Measurements from ENCODE around the gene ESPN.
"Not testable (repeated sequence)": the region's sequence is repeated elsewhere in the genome, so short reads cannot be mapped to it uniquely, and the experiment has no call there.

ESPN gene

GRCh38 chr1:6491081-6491449 lies 66.5 kb downstream of the ESPN start:
- peak overlapping the region; percentile 91 for H3K9ac ChIP-seq (ENCODE audit: insufficient read length, low read depth)
- peak overlapping the region; percentile 79 for H3K4me3 ChIP-seq (ENCODE audit: insufficient read length, low read depth)
- no peaks in the 10 kb centered on the region for H3K36me3 ChIP-seq (ENCODE audit: insufficient read depth, insufficient read length, low read length)
- no peak for TF ChIP-seq ZNF274 (IDR thresholded peaks at IDR 0.05; ENCODE audit: low read depth, low read length)
- no peak for TF ChIP-seq YY1 (IDR thresholded peaks at IDR 0.05; ENCODE audit: insufficient read depth, insufficient read length)
- no peak for TF ChIP-seq SUZ12 (IDR thresholded peaks at IDR 0.05; ENCODE audit: extremely low read depth, insufficient read depth, insufficient read length)
- H3K27me3 ChIP-seq (ENCODE audit: insufficient read depth, insufficient read length), result no peaks in the 10 kb centered on the region
- H3K4me1 ChIP-seq (ENCODE audit: insufficient read depth, insufficient read length), result peaks cover 30% of the 10 kb centered on the region
- no peak for DNase-seq (ENCODE audit: low read depth, low spot score)
- no peaks in the 10 kb centered on the region for H3K9me3 ChIP-seq (ENCODE audit: insufficient read depth, low read length)

- no peak for TF ChIP-seq YY1 (IDR thresholded peaks at IDR 0.05; ENCODE audit: insufficient read depth, insufficient read length)
- no peak for TF ChIP-seq ZNF274 (IDR thresholded peaks at IDR 0.05; ENCODE audit: low read depth, low read length)
- TF ChIP-seq SUZ12 (IDR thresholded peaks at IDR 0.05; ENCODE audit: extremely low read depth, insufficient read depth, insufficient read length), result no peak
- Histone ChIP-seq H3K4me3 (ENCODE audit: insufficient read length, low read depth) (peak within 1 kb of the TSS; percentile 79), H3K9me3 (ENCODE audit: insufficient read depth, low read length) (no peaks in the 10 kb centered on the region), H3K9ac (ENCODE audit: insufficient read length, low read depth) (peak within 1 kb of the TSS; percentile 91), H3K36me3 (ENCODE audit: insufficient read depth, insufficient read length, low read length) (no peaks in the 10 kb centered on the region), H3K27me3 (ENCODE audit: insufficient read depth, insufficient read length) (no peaks in the 10 kb centered on the region), H3K4me1 (ENCODE audit: insufficient read depth, insufficient read length) (peaks cover 27% of the 10 kb centered on the region)
- DNase-seq (ENCODE audit: low read depth, low spot score), result no peak
These were observed 66.9 kb downstream of the ESPN start, which contains the start of gene PLEKHG5 for GRCh38 chr1:6491480-6491962. Gene PLEKHG5 (minus strand): TSS chr1:6491667. CDS start chr1:6477571, 14,096 bp downstream.

GRCh38 chr1:6491966-6492365 lies 67.4 kb downstream of the ESPN start:
- Histone ChIP-seq H3K4me1 (ENCODE audit: insufficient read depth, insufficient read length) (peaks cover 27% of the 10 kb centered on the region), H3K4me3 (ENCODE audit: insufficient read length, low read depth) (no peak overlapping the region), H3K9me3 (ENCODE audit: insufficient read depth, low read length) (no peaks in the 10 kb centered on the region), H3K36me3 (ENCODE audit: insufficient read depth, insufficient read length, low read length) (no peaks in the 10 kb centered on the region), H3K9ac (ENCODE audit: insufficient read length, low read depth) (peak overlapping the region; percentile 91), H3K27me3 (ENCODE audit: insufficient read depth, insufficient read length) (no peaks in the 10 kb centered on the region)
- TF ChIP-seq SUZ12 (IDR thresholded peaks at IDR 0.05; ENCODE audit: extremely low read depth, insufficient read depth, insufficient read length), result no peak
- TF ChIP-seq YY1 (IDR thresholded peaks at IDR 0.05; ENCODE audit: insufficient read depth, insufficient read length), result no peak
- no peak for TF ChIP-seq ZNF274 (IDR thresholded peaks at IDR 0.05; ENCODE audit: low read depth, low read length)
- DNase-seq (ENCODE audit: low read depth, low spot score), result no peak

GRCh38 chr1:6493834-6494223 lies 69.3 kb downstream of the ESPN start:
- not testable (repeated sequence) for H3K27me3 ChIP-seq (ENCODE audit: insufficient read depth, insufficient read length); H3K36me3 ChIP-seq (ENCODE audit: insufficient read depth, insufficient read length, low read length); H3K4me3 ChIP-seq (ENCODE audit: insufficient read length, low read depth); H3K9ac ChIP-seq (ENCODE audit: insufficient read length, low read depth); DNase-seq (ENCODE audit: low read depth, low spot score); H3K9me3 ChIP-seq (ENCODE audit: insufficient read depth, low read length)
- H3K4me1 ChIP-seq (ENCODE audit: insufficient read depth, insufficient read length), result peaks cover 28% of the 10 kb centered on the region

GRCh38 chr1:6494627-6495026 lies 70.1 kb downstream of the ESPN start:
- Histone ChIP-seq H3K27me3 (ENCODE audit: insufficient read depth, insufficient read length) (no peaks in the 10 kb centered on the region), H3K9ac (ENCODE audit: insufficient read length, low read depth) (no peak overlapping the region), H3K4me1 (ENCODE audit: insufficient read depth, insufficient read length) (peaks cover 24% of the 10 kb centered on the region), H3K4me3 (ENCODE audit: insufficient read length, low read depth) (no peak overlapping the region), H3K36me3 (ENCODE audit: insufficient read depth, insufficient read length, low read length) (no peaks in the 10 kb centered on the region), H3K9me3 (ENCODE audit: insufficient read depth, low read length) (no peaks in the 10 kb centered on the region)
- no peak for DNase-seq (ENCODE audit: low read depth, low spot score)
- no peak for TF ChIP-seq YY1 (IDR thresholded peaks at IDR 0.05; ENCODE audit: insufficient read depth, insufficient read length)
- TF ChIP-seq SUZ12 (IDR thresholded peaks at IDR 0.05; ENCODE audit: extremely low read depth, insufficient read depth, insufficient read length), result no peak
- TF ChIP-seq ZNF274 (IDR thresholded peaks at IDR 0.05; ENCODE audit: low read depth, low read length), result no peak

- no peak overlapping the region for H3K9ac ChIP-seq (ENCODE audit: insufficient read length, low read depth)
- H3K9me3 ChIP-seq (ENCODE audit: insufficient read depth, low read length), result no peaks in the 10 kb centered on the region
- no peak for DNase-seq (ENCODE audit: low read depth, low spot score)
- TF ChIP-seq ZNF274 (IDR thresholded peaks at IDR 0.05; ENCODE audit: low read depth, low read length) (no peak), YY1 (IDR thresholded peaks at IDR 0.05; ENCODE audit: insufficient read depth, insufficient read length) (no peak), SUZ12 (IDR thresholded peaks at IDR 0.05; ENCODE audit: extremely low read depth, insufficient read depth, insufficient read length) (no peak)
- H3K36me3 ChIP-seq (ENCODE audit: insufficient read depth, insufficient read length, low read length), result no peaks in the 10 kb centered on the region
- H3K4me3 ChIP-seq (ENCODE audit: insufficient read length, low read depth), result no peak overlapping the region
- no peaks in the 10 kb centered on the region for H3K27me3 ChIP-seq (ENCODE audit: insufficient read depth, insufficient read length)
- peaks cover 22% of the 10 kb centered on the region for H3K4me1 ChIP-seq (ENCODE audit: insufficient read depth, insufficient read length)
These were observed 70.5 kb downstream of the ESPN start for GRCh38 chr1:6495041-6495441.

- Histone ChIP-seq H3K27me3 (ENCODE audit: insufficient read depth, insufficient read length) (no peaks in the 10 kb centered on the region), H3K36me3 (ENCODE audit: insufficient read depth, insufficient read length, low read length) (no peaks in the 10 kb centered on the region), H3K4me3 (ENCODE audit: insufficient read length, low read depth) (no peak overlapping the region), H3K9me3 (ENCODE audit: insufficient read depth, low read length) (no peaks in the 10 kb centered on the region), H3K9ac (ENCODE audit: insufficient read length, low read depth) (peak overlapping the region; percentile 81), H3K4me1 (ENCODE audit: insufficient read depth, insufficient read length) (peaks cover 26% of the 10 kb centered on the region)
- TF ChIP-seq ZNF274 (IDR thresholded peaks at IDR 0.05; ENCODE audit: low read depth, low read length) (no peak), SUZ12 (IDR thresholded peaks at IDR 0.05; ENCODE audit: extremely low read depth, insufficient read depth, insufficient read length) (no peak), YY1 (IDR thresholded peaks at IDR 0.05; ENCODE audit: insufficient read depth, insufficient read length) (no peak)
- DNase-seq (ENCODE audit: low read depth, low spot score), result no peak
These were observed 71.2 kb downstream of the ESPN start for GRCh38 chr1:6495540-6496364.

Data from NT2/D1 (cell line).